SK-N-SH (cell line): ENCODE data around the gene NAALADL2.

Source experiments
- CTCF ChIP-seq: fragments of 200-600 bp; sonication (generic); IDR thresholded peaks from 2 replicates; pipeline ENCODE4 v1.6.1; 2017; ENCODE audit warnings: antibody characterized with exemption, mild to moderate bottlenecking, moderate library complexity
- EP300 ChIP-seq, 2 experiments: IDR thresholded peaks; 2 replicates each; pipeline versions ENCODE4 v1.4.0 to v1.6.1; 2012; ENCODE audit warnings: borderline replicate concordance in 1 of 2, low read depth in 1 of 2, low read length in 1 of 2
- EZH2phosphoT487 ChIP-seq: fragments of 200-600 bp; sonication (generic); IDR thresholded peaks from 2 replicates; pipeline ENCODE4 v1.6.1; 2017; ENCODE audit warnings: low read depth, mixed run types, mild to moderate bottlenecking, antibody characterized with exemption, moderate library complexity, borderline replicate concordance
- GABPA ChIP-seq: IDR thresholded peaks from 2 replicates; pipeline ENCODE4 v1.4.0; 2012; ENCODE audit warnings: low read depth, mild to moderate bottlenecking
- JUND ChIP-seq: IDR thresholded peaks from 2 replicates; pipeline ENCODE4 v1.4.0; 2012
- NFIC ChIP-seq: IDR thresholded peaks from 2 replicates; pipeline ENCODE4 v1.4.0; 2012; ENCODE audit warnings: borderline replicate concordance
- POLR2AphosphoS5 ChIP-seq: IDR thresholded peaks from 2 replicates; pipeline ENCODE4 v1.6.1; 2012; ENCODE audit warnings: low read depth, low read length
- RAD21 ChIP-seq: IDR thresholded peaks from 2 replicates; pipeline ENCODE4 v1.6.1; 2012; ENCODE audit warnings: mild to moderate bottlenecking, low read length
- RCOR1 ChIP-seq: fragments of 150-350 bp; IDR thresholded peaks from 2 replicates; pipeline ENCODE4 v1.6.1; 2017; ENCODE audit warnings: antibody characterized with exemption, low read length
- REST ChIP-seq: IDR thresholded peaks from 2 replicates; pipeline ENCODE4 v1.6.1; 2012; ENCODE audit warnings: mild to moderate bottlenecking, low read depth, low read length, moderate library complexity
- RFX5 ChIP-seq: IDR thresholded peaks from 2 replicates; pipeline ENCODE4 v1.6.1; 2012; ENCODE audit warnings: mild to moderate bottlenecking, improper control_type of control experiment, low read length
- TCF12 ChIP-seq: IDR thresholded peaks from 2 replicates; pipeline ENCODE4 v1.4.0; 2012
- TEAD4 ChIP-seq: IDR thresholded peaks from 2 replicates; pipeline ENCODE4 v1.4.0; 2012; ENCODE audit warnings: mild to moderate bottlenecking, borderline replicate concordance; ENCODE audit not compliant: insufficient read depth
- TF ChIP-seq, protein P1 (sequence below): IDR thresholded peaks from 2 replicates; pipeline ENCODE4 v1.4.0; 2012; ENCODE audit warnings: low read depth, borderline replicate concordance

GRCh38 chr3:175836617-175837016 lies 977.5 kb downstream of the NAALADL2 start:
- TF ChIP-seq CTCF (no peak), JUND (no peak), POLR2AphosphoS5 (no peak), REST (no peak), EP300 (IDR thresholded peaks at IDR 0.05; ENCODE audit: borderline replicate concordance in 1 of 2, low read depth in 1 of 2, low read length in 1 of 2) (no peak), TEAD4 (no peak), NFIC (no peak), TCF12 (no peak), GABPA (no peak), RAD21 (no peak), EZH2phosphoT487 (no peak), RCOR1 (no peak), RFX5 (no peak)
- TF ChIP-seq, protein P1, sequence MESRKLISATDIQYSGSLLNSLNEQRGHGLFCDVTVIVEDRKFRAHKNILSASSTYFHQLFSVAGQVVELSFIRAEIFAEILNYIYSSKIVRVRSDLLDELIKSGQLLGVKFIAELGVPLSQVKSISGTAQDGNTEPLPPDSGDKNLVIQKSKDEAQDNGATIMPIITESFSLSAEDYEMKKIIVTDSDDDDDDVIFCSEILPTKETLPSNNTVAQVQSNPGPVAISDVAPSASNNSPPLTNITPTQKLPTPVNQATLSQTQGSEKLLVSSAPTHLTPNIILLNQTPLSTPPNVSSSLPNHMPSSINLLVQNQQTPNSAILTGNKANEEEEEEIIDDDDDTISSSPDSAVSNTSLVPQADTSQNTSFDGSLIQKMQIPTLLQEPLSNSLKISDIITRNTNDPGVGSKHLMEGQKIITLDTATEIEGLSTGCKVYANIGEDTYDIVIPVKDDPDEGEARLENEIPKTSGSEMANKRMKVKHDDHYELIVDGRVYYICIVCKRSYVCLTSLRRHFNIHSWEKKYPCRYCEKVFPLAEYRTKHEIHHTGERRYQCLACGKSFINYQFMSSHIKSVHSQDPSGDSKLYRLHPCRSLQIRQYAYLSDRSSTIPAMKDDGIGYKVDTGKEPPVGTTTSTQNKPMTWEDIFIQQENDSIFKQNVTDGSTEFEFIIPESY, result no peak
